PC-3 (cell line): Measurements from ENCODE around the gene CLRN1.

Source experiments
- EZH2 ChIP-seq: fragments of 300-600 bp; sonication (generic); IDR thresholded peaks from one replicate; pipeline ENCODE4 v1.6.1; 2017; ENCODE audit warnings: antibody characterized with exemption, mild to moderate bottlenecking, low read length; ENCODE audit not compliant: unreplicated experiment
- EZH2phosphoT487 ChIP-seq: fragments of 300-600 bp; sonication (generic); IDR thresholded peaks from 2 replicates; pipeline ENCODE4 v1.6.1; 2018; ENCODE audit warnings: mild to moderate bottlenecking, antibody characterized with exemption, low read length, borderline replicate concordance
- TF ChIP-seq, protein P1 (sequence below): fragments of 300-600 bp; sonication (generic); conservative IDR thresholded peaks from 2 replicates; pipeline ENCODE4 v1.5.1; 2017; ENCODE audit warnings: antibody characterized with exemption, low read depth, mild to moderate bottlenecking, low read length

DNA sequence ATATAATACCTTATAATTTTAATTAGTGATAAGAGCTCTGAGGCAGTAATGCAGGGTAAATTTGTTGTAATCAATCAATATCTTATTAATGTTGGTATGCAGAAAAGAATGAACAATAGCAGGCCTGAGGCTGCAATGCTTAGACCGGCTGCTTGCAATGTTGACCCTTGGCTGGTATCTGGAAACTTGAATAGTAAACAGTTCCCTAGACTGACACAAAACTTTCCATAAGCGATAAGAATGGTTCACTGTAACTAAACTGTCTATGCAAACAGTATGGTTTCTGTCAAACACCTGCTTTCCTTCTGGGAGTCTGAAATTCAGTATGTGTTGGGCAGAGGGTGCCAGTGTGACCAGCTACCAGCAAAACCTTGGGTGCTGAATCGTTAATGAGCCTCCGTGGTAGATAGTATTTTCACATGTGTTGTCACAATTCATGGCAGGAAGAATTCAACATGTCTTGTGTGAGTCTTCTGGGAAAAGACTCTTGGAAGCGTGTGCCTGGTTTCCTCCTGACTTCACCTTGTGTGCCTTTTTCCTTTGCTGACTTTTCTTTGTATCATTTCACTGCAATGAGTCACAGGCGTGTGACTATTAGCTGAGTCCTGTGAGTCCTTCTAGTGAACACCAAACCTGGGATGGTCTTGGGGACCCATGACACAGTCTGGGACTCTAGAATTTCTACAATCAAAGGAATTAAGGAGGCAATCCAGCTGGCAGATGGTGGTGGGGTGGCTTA, 30.7 kb upstream of the CLRN1 start:
- TF ChIP-seq, protein P1, sequence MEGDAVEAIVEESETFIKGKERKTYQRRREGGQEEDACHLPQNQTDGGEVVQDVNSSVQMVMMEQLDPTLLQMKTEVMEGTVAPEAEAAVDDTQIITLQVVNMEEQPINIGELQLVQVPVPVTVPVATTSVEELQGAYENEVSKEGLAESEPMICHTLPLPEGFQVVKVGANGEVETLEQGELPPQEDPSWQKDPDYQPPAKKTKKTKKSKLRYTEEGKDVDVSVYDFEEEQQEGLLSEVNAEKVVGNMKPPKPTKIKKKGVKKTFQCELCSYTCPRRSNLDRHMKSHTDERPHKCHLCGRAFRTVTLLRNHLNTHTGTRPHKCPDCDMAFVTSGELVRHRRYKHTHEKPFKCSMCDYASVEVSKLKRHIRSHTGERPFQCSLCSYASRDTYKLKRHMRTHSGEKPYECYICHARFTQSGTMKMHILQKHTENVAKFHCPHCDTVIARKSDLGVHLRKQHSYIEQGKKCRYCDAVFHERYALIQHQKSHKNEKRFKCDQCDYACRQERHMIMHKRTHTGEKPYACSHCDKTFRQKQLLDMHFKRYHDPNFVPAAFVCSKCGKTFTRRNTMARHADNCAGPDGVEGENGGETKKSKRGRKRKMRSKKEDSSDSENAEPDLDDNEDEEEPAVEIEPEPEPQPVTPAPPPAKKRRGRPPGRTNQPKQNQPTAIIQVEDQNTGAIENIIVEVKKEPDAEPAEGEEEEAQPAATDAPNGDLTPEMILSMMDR = no peak
- TF ChIP-seq EZH2phosphoT487 (no peak), EZH2 (no peak)
